SW 1271 (cell line): ENCODE results near the gene MUL1.
"Not testable (repeated sequence)": the region's sequence is repeated elsewhere in the genome, so short reads cannot be mapped to it uniquely, and the experiment has no call there.

ENCODE experiments used
- DNase-seq, 2 experiments: peaks; one replicate each; lab custom pipeline; 2025; lab: John Stamatoyannopoulos, UW

MUL1 gene

DNA sequence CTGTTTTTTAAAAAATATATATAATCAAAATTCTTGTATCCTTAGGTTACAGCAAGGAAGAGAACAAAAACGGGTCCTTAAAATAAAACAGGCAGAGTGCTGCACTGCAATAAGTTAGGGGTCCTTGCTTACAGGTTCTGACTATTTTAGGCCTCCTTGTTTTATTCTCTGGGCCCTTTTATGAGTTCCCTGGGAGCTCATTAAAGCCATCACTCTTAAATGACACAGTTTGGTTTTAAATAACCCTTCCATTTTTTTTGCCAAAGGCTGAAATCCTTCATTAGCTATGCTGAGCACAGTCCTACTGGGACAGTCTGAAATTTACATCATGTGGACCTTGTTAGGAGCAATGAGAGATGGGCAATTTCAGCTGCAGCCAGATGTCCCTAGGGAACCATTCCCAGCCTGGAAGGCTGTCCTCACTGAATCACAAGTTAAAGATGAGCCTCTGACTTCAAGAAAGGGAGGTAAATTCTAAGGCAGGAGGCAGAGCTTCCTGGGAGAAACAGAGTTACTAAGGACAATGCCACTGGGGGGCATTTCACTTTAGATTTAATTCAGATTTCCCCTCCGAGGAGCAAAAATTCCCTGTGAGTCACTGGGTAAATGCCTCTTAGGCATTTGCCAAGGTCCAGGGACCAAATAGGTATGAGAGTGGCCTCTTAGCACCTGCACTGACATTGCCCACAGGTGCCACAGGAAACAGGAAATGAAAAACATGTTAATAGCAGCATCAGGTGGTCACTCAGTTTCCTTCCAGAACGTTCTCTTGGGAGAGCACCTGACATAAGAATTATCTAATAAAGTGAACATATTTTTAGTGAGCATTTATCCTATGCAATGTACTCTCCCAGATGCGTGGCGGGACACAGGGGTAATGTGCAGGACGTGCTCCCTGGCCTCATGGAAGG, 3.8 kb upstream of the MUL1 start:
- DNase-seq, result no peak

GRCh38 chr1:20508411-20508771, 440 bp upstream of the MUL1 start:
- no peak for DNase-seq

DNA sequence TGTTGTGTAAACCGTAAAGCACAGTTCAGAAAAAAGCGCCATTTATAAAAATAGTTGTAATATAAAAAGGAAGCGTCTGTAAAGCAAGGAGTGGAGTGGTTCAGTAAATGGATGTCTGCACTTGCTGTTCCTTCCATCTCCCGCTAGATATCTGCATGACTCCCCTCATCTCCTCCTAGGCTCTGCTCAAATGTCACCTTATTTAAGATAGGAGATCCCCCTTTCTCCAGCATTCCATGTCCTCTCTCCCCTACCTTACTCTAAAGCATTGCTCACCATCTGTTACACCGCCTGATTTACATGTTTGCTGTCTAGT, 745 bp downstream of the MUL1 start:
- DNase-seq, result no peak

GRCh38 chr1:20505488-20505887, 2.5 kb downstream of the MUL1 start:
- DNase-seq, result no peak

GRCh38 chr1:20500716-20501115, 7.2 kb downstream of the MUL1 start:
- DNase-seq, result no peak

- DNase-seq, result no peak
These were observed 8.2 kb downstream of the MUL1 start for GRCh38 chr1:20499718-20500117.

DNA sequence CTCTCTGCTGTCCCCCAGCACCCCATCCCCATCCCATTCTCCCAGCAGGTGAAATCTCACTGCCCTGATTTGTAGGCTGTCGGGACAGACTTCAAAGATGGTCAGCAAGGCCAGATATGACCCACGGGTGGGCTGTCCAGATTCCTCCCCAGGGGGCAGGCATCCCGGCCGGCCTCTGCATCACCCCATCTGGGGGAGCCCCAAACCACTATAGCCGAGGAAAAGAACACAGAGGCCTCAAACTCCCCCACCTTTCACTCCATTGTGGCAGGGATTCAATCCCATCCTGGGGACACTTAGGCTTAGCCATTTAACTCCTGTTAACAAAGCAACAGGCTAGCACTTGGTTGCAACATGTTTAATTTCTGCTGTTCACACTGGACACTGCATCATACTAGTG, 8.8 kb downstream of the MUL1 start:
- no peak for DNase-seq

DNA sequence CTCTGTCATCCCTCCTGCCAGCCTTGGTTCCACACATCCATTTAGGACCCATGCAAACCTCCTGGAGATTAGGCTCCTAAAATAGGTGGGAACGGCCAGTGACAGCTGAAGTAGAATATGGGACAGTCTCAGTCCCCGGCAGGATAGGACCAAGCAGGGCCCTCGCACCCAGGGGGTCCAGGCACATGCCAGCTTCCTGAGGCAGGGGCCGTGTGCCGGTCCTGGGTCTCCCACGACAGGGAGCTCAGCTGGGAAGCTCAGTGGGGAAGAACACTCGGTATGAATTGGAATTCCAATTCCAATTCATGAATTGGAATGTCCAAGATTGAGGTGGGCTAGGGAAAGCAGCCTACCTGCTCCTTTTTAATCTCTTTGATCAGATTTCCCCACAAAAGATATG, 9.8 kb downstream of the MUL1 start:
- DNase-seq, result no peak

DNA sequence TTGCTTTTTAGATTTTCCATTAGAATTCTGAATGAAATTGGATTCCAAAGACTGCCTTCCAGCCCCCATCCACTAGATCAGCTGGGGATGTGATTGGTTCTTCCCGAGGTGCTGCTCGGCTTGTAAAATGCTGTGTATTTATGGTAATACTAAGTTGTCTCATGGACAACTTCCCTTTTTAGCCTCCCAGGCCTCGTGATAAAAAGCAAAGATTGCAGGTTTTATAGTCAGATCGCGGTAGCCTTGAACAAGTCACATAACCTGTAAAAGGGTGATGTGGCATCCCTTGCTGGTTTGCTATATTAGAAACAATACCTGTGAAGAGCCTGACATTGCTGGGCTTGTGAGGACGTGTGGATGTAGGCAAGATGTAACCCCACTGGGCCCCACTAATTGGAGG, 10.4 kb downstream of the MUL1 start:
- no peak for DNase-seq

- not testable (repeated sequence) for DNase-seq
These were observed 11.1 kb downstream of the MUL1 start for GRCh38 chr1:20496725-20497383.

DNA sequence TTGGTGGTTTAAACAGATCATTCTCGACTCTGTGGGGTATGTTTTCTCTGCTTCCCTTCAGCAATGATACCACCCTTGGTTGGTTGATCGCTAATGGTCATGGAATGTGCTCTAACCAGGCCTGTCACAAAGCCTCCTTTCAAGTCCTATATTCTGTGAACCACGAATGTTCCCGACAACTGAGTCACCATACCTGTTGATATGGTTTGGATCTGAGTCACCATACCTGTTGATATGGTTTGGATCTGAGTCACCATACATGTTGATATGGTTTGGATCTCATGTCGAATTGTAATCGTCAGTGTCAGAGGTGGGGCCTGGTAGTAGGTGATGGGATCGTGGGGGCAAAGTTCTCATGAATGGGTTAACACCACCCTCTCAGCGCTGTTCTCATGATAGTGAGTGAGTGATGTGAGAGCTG, 11.7 kb downstream of the MUL1 start:
- peak in 1 of 2 experiments; percentile 34 for DNase-seq

GRCh38 chr1:20495661-20496060, 12.3 kb downstream of the MUL1 start:
- no peak for DNase-seq

DNA sequence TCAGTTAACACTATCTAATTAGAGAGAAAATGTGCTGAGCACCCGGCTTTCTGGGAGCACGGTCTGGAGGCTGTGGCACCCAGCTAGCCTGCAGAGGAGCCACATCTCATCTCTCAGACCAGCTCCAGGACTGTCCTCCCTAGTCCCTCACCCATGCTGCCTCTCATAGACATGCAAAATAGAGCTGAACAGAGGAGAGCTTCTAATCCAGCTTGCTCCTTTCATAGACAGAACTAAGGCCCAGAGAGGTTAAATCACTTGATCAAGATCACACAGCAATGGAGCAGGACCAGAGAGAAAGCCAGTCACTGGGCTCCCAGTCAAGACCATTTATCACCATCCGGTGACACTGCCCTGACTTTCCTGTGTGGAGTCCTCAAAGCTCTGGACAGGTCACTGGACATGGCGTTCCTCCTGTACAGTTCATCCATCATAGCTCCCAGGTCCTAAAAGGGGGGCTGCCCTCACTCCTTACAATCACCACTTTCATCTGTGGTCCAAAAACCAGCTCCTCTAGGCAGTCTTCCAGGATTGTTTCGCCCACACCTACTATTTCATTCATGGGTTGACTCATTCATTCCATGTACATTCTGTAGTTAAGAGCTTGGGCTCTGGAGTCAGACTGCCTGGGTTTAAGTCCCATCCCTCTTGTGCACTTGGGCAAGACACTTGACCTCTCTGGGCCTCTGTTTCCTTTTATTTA, 13.2 kb downstream of the MUL1 start:
- peak in 1 of 2 experiments; percentile 20 for DNase-seq

GRCh38 chr1:20493839-20494608, 13.9 kb downstream of the MUL1 start:
- peak; percentile 66 to 69 for DNase-seq

GRCh38 chr1:20493309-20493708, 14.6 kb downstream of the MUL1 start:
- no peak for DNase-seq

- no peak for DNase-seq
These were observed 15.2 kb downstream of the MUL1 start for GRCh38 chr1:20492751-20493150.

GRCh38 chr1:20491866-20492265, 16.1 kb downstream of the MUL1 start:
- no peak for DNase-seq

GRCh38 chr1:20491178-20491577, 16.8 kb downstream of the MUL1 start:
- DNase-seq, result no peak

DNA sequence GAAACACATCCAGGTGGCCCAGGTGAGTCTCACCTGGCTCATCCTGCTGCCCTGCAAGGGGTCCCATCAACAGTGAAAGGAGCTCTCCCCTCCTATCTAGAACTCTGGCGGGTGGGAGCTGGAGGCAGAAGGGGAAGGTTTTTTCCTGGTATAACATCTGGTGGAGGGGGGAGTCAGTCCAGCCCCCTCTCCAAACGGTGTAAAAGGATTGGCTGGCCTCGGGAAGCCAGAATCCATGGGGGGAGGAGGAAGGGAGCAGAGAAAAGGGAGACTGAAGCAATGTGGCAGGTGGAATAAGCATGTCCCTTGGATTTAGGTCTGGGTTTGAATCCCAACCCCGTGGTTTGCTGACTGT, 20.7 kb downstream of the MUL1 start:
- no peak for DNase-seq

GRCh38 chr1:20486457-20487235, 21.3 kb downstream of the MUL1 start:
- DNase-seq, result no peak
